ENCODE measurements around the gene OPTC.

Gene OPTC

GRCh38 chr1:203486618-203487370 is 7.2 kb upstream of the OPTC start:
- TF ChIP-seq CTCF (IDR thresholded peaks at IDR 0.05; ENCODE audit: low read depth, low read length) (no peak), POLR2A (IDR thresholded peaks at IDR 0.05; ENCODE audit: extremely low read depth, insufficient read length) (no peak), MAX (IDR thresholded peaks at IDR 0.05; ENCODE audit: low read depth, low read length) (no peak), MYC (IDR thresholded peaks at IDR 0.05; ENCODE audit: low read depth, low read length) (no peak)
- DNase-seq (ENCODE audit: low read depth) = no peak
- no peak overlapping the region for H3K4me3 ChIP-seq (ENCODE audit: low read depth, low read length)

GRCh38 chr1:203488539-203488938 is 5.4 kb upstream of the OPTC start:
- DNase-seq (ENCODE audit: low read depth) = no peak
- no peak overlapping the region for H3K4me3 ChIP-seq (ENCODE audit: low read depth, low read length)
- no peak for TF ChIP-seq MAX (IDR thresholded peaks at IDR 0.05; ENCODE audit: low read depth, low read length)
- TF ChIP-seq POLR2A (IDR thresholded peaks at IDR 0.05; ENCODE audit: extremely low read depth, insufficient read length) = no peak
- no peak for TF ChIP-seq CTCF (IDR thresholded peaks at IDR 0.05; ENCODE audit: low read depth, low read length)
- TF ChIP-seq MYC (IDR thresholded peaks at IDR 0.05; ENCODE audit: low read depth, low read length) = no peak

- no peak overlapping the region for H3K4me3 ChIP-seq (ENCODE audit: low read depth, low read length)
- TF ChIP-seq CTCF (IDR thresholded peaks at IDR 0.05; ENCODE audit: low read depth, low read length) = no peak
- no peak for TF ChIP-seq MAX (IDR thresholded peaks at IDR 0.05; ENCODE audit: low read depth, low read length)
- TF ChIP-seq MYC (IDR thresholded peaks at IDR 0.05; ENCODE audit: low read depth, low read length) = no peak
- no peak for TF ChIP-seq POLR2A (IDR thresholded peaks at IDR 0.05; ENCODE audit: extremely low read depth, insufficient read length)
- no peak for DNase-seq (ENCODE audit: low read depth)
These were observed 3.3 kb upstream of the OPTC start for GRCh38 chr1:203490607-203491006.

- no peak for DNase-seq (ENCODE audit: low read depth)
- H3K4me3 ChIP-seq (ENCODE audit: low read depth, low read length) = no peak overlapping the region
- TF ChIP-seq MAX (IDR thresholded peaks at IDR 0.05; ENCODE audit: low read depth, low read length) (no peak), CTCF (IDR thresholded peaks at IDR 0.05; ENCODE audit: low read depth, low read length) (no peak), MYC (IDR thresholded peaks at IDR 0.05; ENCODE audit: low read depth, low read length) (no peak), POLR2A (IDR thresholded peaks at IDR 0.05; ENCODE audit: extremely low read depth, insufficient read length) (no peak)
These were observed 2.3 kb upstream of the OPTC start for GRCh38 chr1:203491664-203492063.

- no peak for DNase-seq (ENCODE audit: low read depth)
These were observed 1.7 kb upstream of the OPTC start for GRCh38 chr1:203492082-203492747.

More at GRCh38 chr1:203492082-203492747, 1.7 kb upstream of the OPTC start:
- no peak for TF ChIP-seq CTCF (IDR thresholded peaks at IDR 0.05; ENCODE audit: low read depth, low read length)
- no peak for TF ChIP-seq MAX (IDR thresholded peaks at IDR 0.05; ENCODE audit: low read depth, low read length)
- no peak for TF ChIP-seq MYC (IDR thresholded peaks at IDR 0.05; ENCODE audit: low read depth, low read length)
- no peak overlapping the region for H3K4me3 ChIP-seq (ENCODE audit: low read depth, low read length)

All from NB4 (cell line).